ENCODE results near the gene TET2. TPM values are rescaled to one million over a fixed set of nuclear protein-coding genes. Genes with fewer than 3 reads are reported as not detected.
"Not testable (repeated sequence)": the region's sequence is repeated elsewhere in the genome, so short reads cannot be mapped to it uniquely, and the experiment has no call there.

The TET2 gene
- total and polyA plus RNA-seq, 4 donors, result 14.0 to 32.9 (median 23.4) TPM

DNA sequence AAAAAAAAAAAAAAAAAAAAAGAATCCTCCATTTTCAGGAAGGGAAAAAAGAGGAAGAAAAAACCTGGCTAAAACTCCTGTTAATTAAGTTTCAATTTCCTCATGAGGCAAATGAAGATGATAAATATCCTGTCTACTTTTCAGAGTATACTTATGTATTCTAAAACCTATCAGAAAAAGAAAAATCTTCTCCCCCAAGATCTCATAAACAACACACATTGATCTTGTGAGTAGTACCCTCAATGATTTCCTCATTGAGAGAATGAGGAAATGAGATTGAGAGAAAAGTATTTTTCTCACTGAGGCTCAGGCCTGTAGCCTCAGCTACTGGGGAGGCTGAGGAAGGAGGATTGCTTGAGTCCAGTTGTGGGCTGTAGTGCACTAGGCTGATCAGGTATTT lies 146.7 kb downstream of the TET2 start:
- no peaks in the 10 kb centered on the region for H3K27me3 ChIP-seq (ENCODE audit: control insufficient read depth, insufficient read depth, low read length)
- H3K36me3 ChIP-seq (ENCODE audit: control insufficient read depth, insufficient read depth, low read length), result no peaks in the 10 kb centered on the region
- no peaks in the 10 kb centered on the region for H3K9me3 ChIP-seq (ENCODE audit: control insufficient read depth, insufficient read depth, low read length)
- H3K27ac ChIP-seq (ENCODE audit: low read depth, low read length), result no peak overlapping the region
- DNase-seq (ENCODE audit: low read depth in 4 of 6, low spot score in 6 of 6), result no peak
- H3K4me3 ChIP-seq (ENCODE audit: low read depth, low read length), result no peak overlapping the region
- no peaks in the 10 kb centered on the region for H3K4me1 ChIP-seq (ENCODE audit: control insufficient read depth, insufficient read depth, low read length)

DNA sequence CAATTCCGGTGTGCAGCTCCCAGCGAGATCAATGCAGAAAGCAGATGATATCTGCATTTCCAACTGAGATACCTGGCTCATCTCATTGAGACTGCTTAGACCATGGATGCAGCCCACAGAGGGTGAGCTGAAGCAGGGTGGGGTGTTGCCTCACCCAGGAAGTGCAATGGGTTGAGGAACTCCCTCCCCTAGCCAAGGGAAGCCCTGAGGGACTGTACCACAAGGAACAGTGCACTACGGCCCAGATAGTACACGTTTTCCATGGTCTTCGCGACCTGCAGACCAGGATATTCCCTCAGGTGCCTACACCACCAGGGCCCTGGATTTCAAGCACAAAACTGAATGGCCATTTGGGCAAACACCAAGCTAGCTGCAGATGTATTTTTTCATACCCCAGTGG lies 150.0 kb downstream of the TET2 start:
- 90% methylated on average over 6 of the region's 6 CpGs for WGBS (ENCODE audit: insufficient coverage)
- no peaks in the 10 kb centered on the region for H3K9me3 ChIP-seq (ENCODE audit: control insufficient read depth, insufficient read depth, low read length)
- no peak overlapping the region for H3K27ac ChIP-seq (ENCODE audit: low read depth, low read length)
- H3K36me3 ChIP-seq (ENCODE audit: control insufficient read depth, insufficient read depth, low read length), result no peaks in the 10 kb centered on the region
- no peak for DNase-seq (ENCODE audit: low read depth in 4 of 6, low spot score in 6 of 6)
- no peaks in the 10 kb centered on the region for H3K4me1 ChIP-seq (ENCODE audit: control insufficient read depth, insufficient read depth, low read length)
- no peak overlapping the region for H3K4me3 ChIP-seq (ENCODE audit: low read depth, low read length)
- H3K27me3 ChIP-seq (ENCODE audit: control insufficient read depth, insufficient read depth, low read length), result no peaks in the 10 kb centered on the region

DNA sequence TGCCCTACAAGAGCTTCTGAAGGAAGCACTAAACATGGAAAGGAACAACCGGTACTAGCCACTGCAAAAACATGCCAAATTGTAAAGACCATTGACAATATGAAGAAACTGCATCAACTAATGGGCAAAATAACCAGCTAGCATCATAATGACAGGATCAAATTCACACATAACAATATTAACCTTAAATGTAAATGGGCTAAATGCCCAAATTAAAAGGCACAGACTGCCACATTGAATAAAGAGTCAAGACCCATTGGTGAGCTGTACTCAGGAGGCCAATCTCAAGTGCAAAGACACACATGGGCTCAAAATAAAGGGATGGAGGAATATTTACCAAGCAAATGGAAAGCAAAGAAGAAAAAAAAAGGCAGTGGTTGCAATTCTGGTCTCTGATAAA lies 152.4 kb downstream of the TET2 start:
- not testable (repeated sequence) for H3K4me3 ChIP-seq (ENCODE audit: low read depth, low read length); H3K9me3 ChIP-seq (ENCODE audit: control insufficient read depth, insufficient read depth, low read length); DNase-seq (ENCODE audit: low read depth in 4 of 6, low spot score in 6 of 6); H3K27ac ChIP-seq (ENCODE audit: low read depth, low read length); H3K4me1 ChIP-seq (ENCODE audit: control insufficient read depth, insufficient read depth, low read length); H3K36me3 ChIP-seq (ENCODE audit: control insufficient read depth, insufficient read depth, low read length); H3K27me3 ChIP-seq (ENCODE audit: control insufficient read depth, insufficient read depth, low read length)
- no CpG with 5 or more reads among the region's 1 CpG for WGBS (ENCODE audit: insufficient coverage)

DNA sequence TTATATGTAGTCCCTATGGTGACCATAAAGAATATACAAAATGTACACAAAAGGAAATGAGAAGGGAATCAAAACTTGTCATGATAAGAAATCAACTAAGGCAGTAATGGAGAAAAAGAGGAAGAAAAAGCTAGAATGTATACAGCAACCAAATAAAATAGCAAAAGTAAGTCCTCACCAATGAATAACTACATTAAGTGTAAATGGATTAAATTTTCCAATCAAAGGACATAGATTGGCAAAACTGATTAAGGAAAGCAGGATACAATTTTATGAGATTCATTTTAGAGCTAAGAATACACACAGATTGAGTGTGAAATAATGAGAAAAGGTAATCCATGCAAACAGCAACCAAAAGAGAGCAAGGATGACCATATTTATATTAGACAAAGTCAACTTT lies 157.4 kb downstream of the TET2 start:
- Histone ChIP-seq H3K36me3 (ENCODE audit: control insufficient read depth, insufficient read depth, low read length) (no peaks in the 10 kb centered on the region), H3K27me3 (ENCODE audit: control insufficient read depth, insufficient read depth, low read length) (no peaks in the 10 kb centered on the region), H3K4me1 (ENCODE audit: control insufficient read depth, insufficient read depth, low read length) (no peaks in the 10 kb centered on the region), H3K27ac (ENCODE audit: low read depth, low read length) (no peak overlapping the region), H3K4me3 (ENCODE audit: low read depth, low read length) (no peak overlapping the region), H3K9me3 (ENCODE audit: control insufficient read depth, insufficient read depth, low read length) (peaks cover 2% of the 10 kb centered on the region)
- no peak for DNase-seq (ENCODE audit: low read depth in 4 of 6, low spot score in 6 of 6)

DNA sequence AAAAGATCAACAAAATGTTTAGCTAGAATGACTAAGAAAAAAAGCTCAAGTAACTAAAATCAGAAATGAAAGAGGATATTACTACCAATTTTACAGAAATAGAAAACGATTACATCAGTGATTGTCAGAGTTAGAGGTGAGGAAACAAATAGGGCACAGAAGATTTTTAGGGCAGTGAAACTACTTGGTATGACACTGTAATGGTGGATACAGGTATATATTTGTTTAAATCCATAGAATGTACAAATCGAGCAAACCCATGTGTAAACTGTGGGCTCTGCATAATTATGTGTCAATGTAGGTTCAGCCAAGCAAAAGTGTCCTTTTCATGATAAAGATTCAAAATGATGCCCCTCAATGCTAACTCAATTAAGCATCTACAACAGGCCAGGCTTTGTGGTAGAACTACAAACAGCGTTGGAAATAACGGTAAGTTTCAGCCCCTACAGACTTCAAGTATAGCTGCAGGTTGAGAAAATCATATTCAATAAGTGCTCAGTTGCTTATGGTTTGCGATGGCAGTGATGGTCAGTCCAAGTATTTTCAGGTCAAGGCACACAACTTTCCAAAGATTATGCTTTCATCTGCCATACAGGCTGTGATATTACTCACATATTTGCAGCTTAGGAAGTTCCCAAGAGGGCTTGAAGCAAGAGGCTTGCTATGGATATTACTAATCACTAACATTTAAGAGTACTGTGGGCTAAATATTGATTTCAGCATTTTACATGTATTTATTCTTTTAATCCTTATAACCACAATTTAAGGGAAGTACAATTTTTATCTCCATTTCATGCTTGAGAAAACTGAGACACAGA lies 158.6 kb downstream of the TET2 start:
- Histone ChIP-seq H3K27me3 (ENCODE audit: control insufficient read depth, insufficient read depth, low read length) (no peaks in the 10 kb centered on the region), H3K9me3 (ENCODE audit: control insufficient read depth, insufficient read depth, low read length) (peaks cover 2% of the 10 kb centered on the region)

DNA sequence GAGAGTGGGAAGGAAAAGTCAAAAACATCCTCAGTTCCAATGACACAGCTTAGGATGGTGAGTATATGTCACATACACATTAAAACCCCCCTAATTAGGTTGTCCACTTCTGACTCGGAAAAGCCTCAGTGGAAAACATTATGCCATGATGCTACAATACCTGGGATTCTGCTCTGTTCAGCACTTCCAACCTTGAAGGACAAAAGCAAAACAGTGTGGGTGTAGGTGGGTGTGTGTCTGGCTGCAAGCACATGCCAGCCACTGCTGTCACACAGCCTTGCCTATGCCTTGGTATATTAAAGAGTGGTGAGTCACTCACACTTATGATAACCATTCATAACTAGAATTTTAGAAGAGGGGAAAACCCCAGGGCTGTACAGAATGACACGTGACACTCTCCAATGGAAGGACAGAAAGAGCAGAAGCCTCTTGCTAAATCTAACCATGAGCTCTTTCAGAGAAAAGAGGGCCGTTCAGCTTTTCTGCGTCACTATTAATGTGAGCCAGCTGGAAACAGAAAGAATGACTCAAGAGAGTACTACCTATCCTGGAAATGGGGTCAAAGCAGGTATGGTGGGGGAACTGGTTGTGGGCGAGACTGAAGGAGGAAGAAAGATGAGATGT lies 159.6 kb downstream of the TET2 start:
- 92% methylated on average over 2 of the region's 5 CpGs for WGBS (ENCODE audit: insufficient coverage)
- H3K27ac ChIP-seq (ENCODE audit: low read depth, low read length), result no peak overlapping the region
- no peaks in the 10 kb centered on the region for H3K4me1 ChIP-seq (ENCODE audit: control insufficient read depth, insufficient read depth, low read length)
- no peak for DNase-seq (ENCODE audit: low read depth in 4 of 6, low spot score in 6 of 6)
- peaks cover 2% of the 10 kb centered on the region for H3K9me3 ChIP-seq (ENCODE audit: control insufficient read depth, insufficient read depth, low read length)
- H3K27me3 ChIP-seq (ENCODE audit: control insufficient read depth, insufficient read depth, low read length), result no peaks in the 10 kb centered on the region
- H3K4me3 ChIP-seq (ENCODE audit: low read depth, low read length), result no peak overlapping the region
- no peaks in the 10 kb centered on the region for H3K36me3 ChIP-seq (ENCODE audit: control insufficient read depth, insufficient read depth, low read length)

More for the DNA sequence above, 158.6 kb downstream of the TET2 start:
- DNase-seq (ENCODE audit: low read depth in 4 of 6, low spot score in 6 of 6), result no peak
- Histone ChIP-seq H3K36me3 (ENCODE audit: control insufficient read depth, insufficient read depth, low read length) (no peaks in the 10 kb centered on the region), H3K27ac (ENCODE audit: low read depth, low read length) (no peak overlapping the region), H3K4me1 (ENCODE audit: control insufficient read depth, insufficient read depth, low read length) (no peaks in the 10 kb centered on the region), H3K4me3 (ENCODE audit: low read depth, low read length) (no peak overlapping the region)
- WGBS (ENCODE audit: insufficient coverage), result no CpG with 5 or more reads among the region's 5 CpGs

DNA sequence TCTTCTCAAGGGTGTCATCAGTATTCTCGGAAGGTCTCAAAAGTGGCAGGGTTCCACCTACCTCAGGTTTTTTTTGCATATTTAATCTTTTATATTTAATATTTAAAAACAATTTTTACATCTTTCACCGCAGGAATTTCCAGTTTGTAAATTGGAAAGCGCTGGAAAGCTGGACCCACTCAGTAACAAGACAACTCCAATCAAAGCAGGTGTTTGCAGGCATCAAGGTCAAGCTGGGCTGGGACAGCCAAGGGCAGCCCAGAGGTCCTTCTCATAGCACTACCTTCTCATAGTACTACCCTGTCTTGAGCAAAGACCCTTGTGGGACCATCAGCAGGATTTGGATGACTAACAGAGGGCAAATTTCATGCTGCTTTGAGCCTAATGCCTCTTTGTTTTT lies 160.1 kb downstream of the TET2 start:
- Histone ChIP-seq H3K27ac (ENCODE audit: low read depth, low read length) (no peak overlapping the region), H3K27me3 (ENCODE audit: control insufficient read depth, insufficient read depth, low read length) (no peaks in the 10 kb centered on the region), H3K4me1 (ENCODE audit: control insufficient read depth, insufficient read depth, low read length) (no peaks in the 10 kb centered on the region), H3K9me3 (ENCODE audit: control insufficient read depth, insufficient read depth, low read length) (peaks cover 2% of the 10 kb centered on the region), H3K36me3 (ENCODE audit: control insufficient read depth, insufficient read depth, low read length) (no peaks in the 10 kb centered on the region), H3K4me3 (ENCODE audit: low read depth, low read length) (no peak overlapping the region)
- no peak for DNase-seq (ENCODE audit: low read depth in 4 of 6, low spot score in 6 of 6)
- 71% methylated on average over 1 of the region's 3 CpGs for WGBS (ENCODE audit: insufficient coverage)

DNA sequence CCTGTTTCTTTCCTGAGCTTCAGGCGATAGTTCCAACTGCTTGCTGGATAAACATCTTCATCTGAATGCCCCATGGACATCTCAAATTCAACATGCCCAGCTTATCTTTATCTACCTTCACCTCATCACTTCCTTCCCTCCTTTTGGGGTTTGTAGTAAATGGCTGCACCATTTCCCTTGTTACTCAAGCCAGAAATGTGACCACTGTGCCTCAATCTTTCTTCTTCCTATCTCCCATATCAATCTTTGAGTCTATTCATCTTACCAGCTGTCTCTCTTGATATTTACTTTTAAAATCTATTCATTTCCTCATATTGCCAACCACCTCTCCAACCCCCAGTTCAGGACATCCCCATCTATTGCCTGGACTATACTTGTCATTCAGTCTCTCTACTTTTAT lies 171.8 kb downstream of the TET2 start:
- WGBS (ENCODE audit: insufficient coverage), result 100% methylated on average over 1 of the region's 1 CpG
- Histone ChIP-seq H3K27me3 (ENCODE audit: control insufficient read depth, insufficient read depth, low read length) (no peaks in the 10 kb centered on the region), H3K9me3 (ENCODE audit: control insufficient read depth, insufficient read depth, low read length) (no peaks in the 10 kb centered on the region), H3K4me3 (ENCODE audit: low read depth, low read length) (no peak overlapping the region), H3K36me3 (ENCODE audit: control insufficient read depth, insufficient read depth, low read length) (no peaks in the 10 kb centered on the region), H3K4me1 (ENCODE audit: control insufficient read depth, insufficient read depth, low read length) (no peaks in the 10 kb centered on the region), H3K27ac (ENCODE audit: low read depth, low read length) (no peak overlapping the region)
- no peak for DNase-seq (ENCODE audit: low read depth in 4 of 6, low spot score in 6 of 6)

DNA sequence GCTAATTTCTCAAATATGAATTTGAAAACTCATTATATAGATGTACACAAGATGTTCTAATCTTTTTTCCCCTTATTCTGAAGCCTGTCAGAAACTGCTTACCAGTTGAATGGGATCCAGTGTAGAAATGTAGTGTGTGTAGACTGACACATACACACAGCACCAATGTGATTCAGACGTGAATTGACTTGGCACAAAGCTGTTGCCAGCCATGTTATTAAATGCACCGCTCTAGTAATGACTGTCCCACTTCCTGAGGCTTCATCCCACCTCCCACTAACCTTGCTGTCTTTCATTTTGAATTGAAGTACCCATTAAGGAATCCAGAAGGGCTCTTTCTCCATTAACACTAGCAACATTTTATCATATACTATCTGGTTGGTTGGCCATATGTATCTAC lies 180.5 kb downstream of the TET2 start:
- no peak overlapping the region for H3K4me3 ChIP-seq (ENCODE audit: low read depth, low read length)
- H3K27ac ChIP-seq (ENCODE audit: low read depth, low read length), result no peak overlapping the region
- no peaks in the 10 kb centered on the region for H3K4me1 ChIP-seq (ENCODE audit: control insufficient read depth, insufficient read depth, low read length)
- DNase-seq (ENCODE audit: low read depth in 4 of 6, low spot score in 6 of 6), result no peak
- no peaks in the 10 kb centered on the region for H3K27me3 ChIP-seq (ENCODE audit: control insufficient read depth, insufficient read depth, low read length)
- no peaks in the 10 kb centered on the region for H3K9me3 ChIP-seq (ENCODE audit: control insufficient read depth, insufficient read depth, low read length)
- H3K36me3 ChIP-seq (ENCODE audit: control insufficient read depth, insufficient read depth, low read length), result no peaks in the 10 kb centered on the region
- 100% methylated on average over 2 of the region's 2 CpGs for WGBS (ENCODE audit: insufficient coverage)

DNA sequence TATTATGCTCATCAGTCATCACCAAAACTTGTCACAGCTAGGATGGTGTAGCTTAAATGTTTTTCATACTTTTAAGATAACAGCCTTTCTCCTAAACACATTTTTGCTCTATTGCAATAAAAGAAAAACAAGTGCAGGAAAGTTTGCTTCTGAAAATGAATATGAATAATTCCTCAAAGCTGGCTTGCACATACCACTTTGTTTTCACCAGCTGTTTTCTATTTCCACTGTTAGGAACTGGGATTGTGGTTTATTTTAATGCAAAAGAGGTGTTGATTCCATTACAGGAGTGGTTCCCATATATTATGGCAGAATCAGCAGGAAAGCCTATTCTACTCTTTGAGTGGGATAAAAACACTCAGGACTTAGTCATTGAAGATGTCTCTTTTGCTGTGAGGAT lies 181.3 kb downstream of the TET2 start:
- no peaks in the 10 kb centered on the region for H3K36me3 ChIP-seq (ENCODE audit: control insufficient read depth, insufficient read depth, low read length)
- H3K9me3 ChIP-seq (ENCODE audit: control insufficient read depth, insufficient read depth, low read length), result no peaks in the 10 kb centered on the region
- no peaks in the 10 kb centered on the region for H3K4me1 ChIP-seq (ENCODE audit: control insufficient read depth, insufficient read depth, low read length)
- H3K4me3 ChIP-seq (ENCODE audit: low read depth, low read length), result no peak overlapping the region
- H3K27me3 ChIP-seq (ENCODE audit: control insufficient read depth, insufficient read depth, low read length), result no peaks in the 10 kb centered on the region
- no peak for DNase-seq (ENCODE audit: low read depth in 4 of 6, low spot score in 6 of 6)
- H3K27ac ChIP-seq (ENCODE audit: low read depth, low read length), result no peak overlapping the region
